ENCODE measurements around the gene FTO.

The FTO gene

DNA sequence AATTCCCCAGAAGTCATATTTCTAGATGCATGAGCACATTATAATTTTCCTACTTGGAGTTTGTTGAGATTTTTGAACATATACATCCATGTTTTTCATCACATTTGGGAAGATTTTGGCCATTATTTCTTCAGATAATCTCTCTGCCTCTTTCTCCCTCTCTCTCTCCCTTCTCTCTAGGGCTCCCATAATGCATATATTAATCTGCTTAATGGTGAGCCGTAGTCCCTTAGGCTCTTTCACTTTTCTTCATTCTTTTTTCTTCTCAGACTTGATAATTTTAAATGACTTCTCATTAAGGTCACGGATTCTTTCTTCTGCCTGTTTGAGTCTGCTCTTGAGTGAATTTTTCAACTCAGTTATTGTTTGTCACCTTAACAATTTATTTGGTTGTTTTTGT is 481.1 kb downstream of the FTO start:
- no peak overlapping the region for H3K27ac ChIP-seq
- TF ChIP-seq ZFX (IDR thresholded peaks at IDR 0.05; ENCODE audit: borderline replicate concordance): no peak
- no peak for TF ChIP-seq CTCF (IDR thresholded peaks at IDR 0.05)

- TF ChIP-seq ZFX (IDR thresholded peaks at IDR 0.05; ENCODE audit: borderline replicate concordance) (no peak), CTCF (IDR thresholded peaks at IDR 0.05) (no peak)
Observed at GRCh38 chr16:54191163-54191562, 487.2 kb downstream of the FTO start.

GRCh38 chr16:54191592-54191991 is 487.6 kb downstream of the FTO start:
- no peak overlapping the region for H3K27ac ChIP-seq
- TF ChIP-seq ZFX (IDR thresholded peaks at IDR 0.05; ENCODE audit: borderline replicate concordance) (no peak), CTCF (IDR thresholded peaks at IDR 0.05) (no peak)

More at GRCh38 chr16:54191163-54191562, 487.2 kb downstream of the FTO start:
- H3K27ac ChIP-seq: no peak overlapping the region

- no peak overlapping the region for H3K27ac ChIP-seq
- no peak for TF ChIP-seq ZFX (IDR thresholded peaks at IDR 0.05; ENCODE audit: borderline replicate concordance)
- no peak for TF ChIP-seq CTCF (IDR thresholded peaks at IDR 0.05)
Observed at GRCh38 chr16:54193013-54193664, 489.2 kb downstream of the FTO start.

DNA sequence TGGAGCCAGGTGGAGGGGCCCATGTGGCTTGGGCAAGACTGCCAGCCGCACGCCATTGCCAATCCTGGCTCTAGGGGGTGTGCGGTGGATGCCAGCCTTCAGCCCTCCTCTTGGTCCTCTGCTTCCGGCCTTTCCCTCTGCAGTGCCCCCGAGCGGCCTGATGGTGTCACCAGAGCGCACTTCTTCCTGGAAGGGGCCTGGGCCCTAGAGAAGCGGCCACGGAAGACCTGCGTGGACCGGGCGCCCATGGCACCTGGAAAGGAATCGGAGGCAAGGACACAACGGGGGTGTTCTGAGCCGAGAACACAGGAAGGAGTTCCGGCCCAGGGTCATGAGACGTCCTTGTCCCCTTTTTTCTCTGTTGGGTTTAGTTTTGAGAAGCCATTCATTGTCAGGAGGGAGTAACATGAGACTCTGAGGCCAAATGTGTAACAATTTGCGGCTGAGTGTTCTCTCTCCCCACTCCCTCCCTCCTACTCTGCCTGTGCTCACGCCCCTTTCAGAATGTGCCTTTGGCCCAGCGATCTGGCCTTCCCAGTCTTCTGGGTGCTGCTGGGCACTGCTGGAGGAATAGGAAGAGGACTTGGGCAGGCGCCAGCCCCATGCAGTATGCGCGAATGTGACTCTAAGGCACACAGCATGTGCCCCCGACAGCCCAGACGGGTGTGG is 489.8 kb downstream of the FTO start:
- TF ChIP-seq ZFX (IDR thresholded peaks at IDR 0.05; ENCODE audit: borderline replicate concordance) (no peak), CTCF (IDR thresholded peaks at IDR 0.05) (peak; percentile 96)
- peak overlapping the region; percentile 53 for H3K27ac ChIP-seq

DNA sequence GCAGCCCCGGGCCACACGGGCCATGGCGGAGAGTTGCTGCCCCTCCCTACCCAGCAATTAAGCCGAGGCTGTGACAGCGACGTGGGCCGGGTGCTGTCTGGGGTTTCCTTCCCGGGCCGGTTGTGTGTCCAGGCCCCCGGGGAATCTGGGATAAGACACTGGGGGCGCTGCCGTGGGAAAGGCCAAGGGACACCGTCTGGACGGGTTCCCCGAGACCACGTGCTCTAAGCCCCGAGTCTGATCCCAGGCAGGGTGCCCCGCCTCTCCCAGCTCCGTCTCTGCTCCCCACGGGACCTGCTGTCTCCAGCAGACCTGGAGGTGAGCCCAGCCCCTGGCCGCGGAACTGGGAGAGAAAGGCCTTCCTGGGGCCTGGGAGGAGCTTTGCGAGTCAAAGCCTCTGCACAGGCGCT is 490.4 kb downstream of the FTO start:
- H3K27ac ChIP-seq: peak overlapping the region; percentile 53
- TF ChIP-seq CTCF (IDR thresholded peaks at IDR 0.05) (no peak), ZFX (IDR thresholded peaks at IDR 0.05; ENCODE audit: borderline replicate concordance) (no peak)

- TF ChIP-seq CTCF (IDR thresholded peaks at IDR 0.05) (no peak), ZFX (IDR thresholded peaks at IDR 0.05; ENCODE audit: borderline replicate concordance) (no peak)
- no peak overlapping the region for H3K27ac ChIP-seq
Observed at GRCh38 chr16:54197758-54198157, 493.8 kb downstream of the FTO start.
